IMR-90 (cell line): ENCODE results near the gene PLD4. TPM values are rescaled to one million over a fixed set of nuclear protein-coding genes. Genes with fewer than 3 reads are reported as not detected.

Experiments used
- ATAC-seq: fragments of 200-7000 bp; cut with Tn5 transposase; 2 replicates; pipeline ENCODE4 v1.9.1; 2020; ENCODE audit warnings: low read depth, mild to moderate bottlenecking, moderate library complexity
- BruUV-seq: library from RNA; stranded (reverse); fragments of 400-500 nt; replicated peaks from 2 replicates; lab custom pipeline; 2021; lab: Mats Ljungman, UMichigan
- CTCF ChIA-PET: fragments of 300-600 bp; formaldehyde crosslinking; extraction: SDS; loops from one replicate; lab custom pipeline; 2021; ENCODE audit warnings: antibody characterized with exemption; lab: Yijun Ruan, JAX
- POLR2A ChIA-PET: fragments of 300-600 bp; sonication (Branson Sonifier 250); formaldehyde crosslinking; loops from one replicate; lab custom pipeline; 2022; ENCODE audit warnings: antibody characterized with exemption; ENCODE audit not compliant: unreplicated experiment; lab: Charles Lee
- DNase-seq: peaks from one replicate; pipeline ENCODE4 v3.0.0; 2013
- H2AFZ ChIP-seq: replicated peaks from 2 replicates; pipeline ENCODE3; 2013; ENCODE audit warnings: low read length, mild to moderate bottlenecking; ENCODE audit not compliant: poor library complexity
- H2AK5ac ChIP-seq: 2 replicates; pipeline ENCODE4 v1.6.1; 2013; ENCODE audit warnings: low read depth, low read length, inconsistent platforms
- H2AK9ac ChIP-seq: replicated peaks from 2 replicates; pipeline ENCODE3; 2013; ENCODE audit warnings: mild to moderate bottlenecking, low read depth, low read length, moderate library complexity; ENCODE audit not compliant: poor library complexity
- H2BK120ac ChIP-seq: 2 replicates; pipeline ENCODE4 v1.6.1; 2013; ENCODE audit warnings: low read depth, low read length, inconsistent platforms
- H2BK15ac ChIP-seq: 3 replicates; pipeline ENCODE4 v1.6.1; 2013; ENCODE audit warnings: low read depth, low read length, inconsistent platforms
- H2BK20ac ChIP-seq: 2 replicates; pipeline ENCODE4 v1.6.1; 2013; ENCODE audit warnings: low read depth, mild to moderate bottlenecking, inconsistent platforms, low read length, moderate library complexity
- H2BK5ac ChIP-seq: 2 replicates; pipeline ENCODE4 v1.6.1; 2013; ENCODE audit warnings: mild to moderate bottlenecking, low read depth, low read length, inconsistent platforms; ENCODE audit not compliant: poor library complexity, severe bottlenecking
- H3K14ac ChIP-seq: replicated peaks from 2 replicates; pipeline ENCODE4 v1.6.1; 2013; ENCODE audit warnings: low read depth, low read length, inconsistent platforms
- H3K18ac ChIP-seq: 2 replicates; pipeline ENCODE4 v1.6.1; 2013; ENCODE audit warnings: low read depth, low read length, control low read depth
- H3K23ac ChIP-seq: 2 replicates; pipeline ENCODE4 v1.6.1; 2013; ENCODE audit warnings: low read depth, low read length, inconsistent platforms
- H3K27ac ChIP-seq: 2 replicates; pipeline ENCODE4 v1.5.1; 2013; ENCODE audit warnings: mild to moderate bottlenecking, control low read depth, low read length; ENCODE audit not compliant: insufficient read depth
- H3K27me3 ChIP-seq: 2 replicates; pipeline ENCODE4 v1.6.1; 2013; ENCODE audit warnings: low read length; ENCODE audit not compliant: control insufficient read depth, insufficient read depth
- H3K36me3 ChIP-seq: 2 replicates; pipeline ENCODE4 v1.6.1; 2013; ENCODE audit warnings: low read length, mixed read lengths; ENCODE audit not compliant: control insufficient read depth, insufficient read depth
- H3K4ac ChIP-seq: 2 replicates; pipeline ENCODE4 v1.6.1; 2013; ENCODE audit warnings: low read depth, low read length, inconsistent platforms
- H3K4me1 ChIP-seq: 2 replicates; pipeline ENCODE4 v1.6.1; 2013; ENCODE audit warnings: low read length, mixed read lengths; ENCODE audit not compliant: control insufficient read depth, insufficient read depth
- H3K4me2 ChIP-seq: 2 replicates; pipeline ENCODE4 v1.6.1; 2013; ENCODE audit warnings: low read depth, mild to moderate bottlenecking, control low read depth, low read length, moderate library complexity
- H3K4me3 ChIP-seq: 2 replicates; pipeline ENCODE4 v1.5.1; 2013; ENCODE audit warnings: low read depth, mild to moderate bottlenecking, control low read depth, low read length, moderate library complexity; ENCODE audit not compliant: insufficient read depth
- H3K56ac ChIP-seq: 2 replicates; pipeline ENCODE4 v1.6.1; 2013; ENCODE audit warnings: low read length, inconsistent platforms; ENCODE audit not compliant: insufficient read depth; ENCODE audit errors: extremely low read depth
- H3K79me1 ChIP-seq, 2 experiments: 2 replicates each; pipeline ENCODE4 v1.6.1; 2013; ENCODE audit warnings: low read length in 2 of 2, inconsistent platforms in 1 of 2, low read depth in 1 of 2
- H3K9ac ChIP-seq: 2 replicates; pipeline ENCODE4 v1.6.1; 2013; ENCODE audit warnings: low read depth, low read length, control low read depth
- H3K9me1 ChIP-seq: 2 replicates; pipeline ENCODE4 v1.6.1; 2013; ENCODE audit warnings: low read length, inconsistent platforms; ENCODE audit not compliant: insufficient read depth
- H3K9me3 ChIP-seq: 2 replicates; pipeline ENCODE4 v1.6.1; 2013; ENCODE audit warnings: low read length; ENCODE audit not compliant: control insufficient read depth, insufficient read depth
- H4K20me1 ChIP-seq: 2 replicates; pipeline ENCODE4 v1.6.1; 2013; ENCODE audit warnings: low read length, inconsistent platforms; ENCODE audit not compliant: insufficient read depth
- H4K5ac ChIP-seq: 2 replicates; pipeline ENCODE4 v1.6.1; 2013; ENCODE audit warnings: mild to moderate bottlenecking, low read depth, low read length, control low read depth
- H4K8ac ChIP-seq, 2 experiments: 2 replicates each; pipeline ENCODE4 v1.6.1; 2013; ENCODE audit warnings: low read depth in 2 of 2, low read length in 2 of 2, control low read depth in 1 of 2, inconsistent platforms in 1 of 2
- H4K91ac ChIP-seq: 2 replicates; pipeline ENCODE4 v1.6.1; 2013; ENCODE audit warnings: low read depth, low read length, inconsistent platforms; ENCODE audit not compliant: insufficient read depth
- BHLHE40 ChIP-seq: fragments of 150-350 bp; IDR thresholded peaks from 2 replicates; pipeline ENCODE4 v1.6.1; 2016; ENCODE audit warnings: mild to moderate bottlenecking, low read depth, low read length
- CEBPB ChIP-seq: IDR thresholded peaks from 2 replicates; pipeline ENCODE4 v1.6.1; 2012; ENCODE audit warnings: low read depth, low read length, improper control_type of control experiment
- CHD1 ChIP-seq: IDR thresholded peaks from 2 replicates; pipeline ENCODE4 v1.6.1; 2012; ENCODE audit warnings: low read depth, low read length, improper control_type of control experiment
- CTCF ChIP-seq: conservative IDR thresholded peaks from 2 replicates; pipeline ENCODE4 v1.5.1; 2012; ENCODE audit warnings: mild to moderate bottlenecking, low read depth, low read length, improper control_type of control experiment
- ELK1 ChIP-seq: fragments of 150-350 bp; IDR thresholded peaks from 2 replicates; pipeline ENCODE4 v1.6.1; 2016; ENCODE audit warnings: low read depth, mild to moderate bottlenecking, low read length, moderate library complexity, borderline replicate concordance
- MAFK ChIP-seq: IDR thresholded peaks from 2 replicates; pipeline ENCODE4 v1.6.1; 2012; ENCODE audit warnings: low read depth, low read length, improper control_type of control experiment
- MXI1 ChIP-seq: IDR thresholded peaks from 2 replicates; pipeline ENCODE4 v1.6.1; 2012; ENCODE audit warnings: low read depth, mild to moderate bottlenecking, low read length, moderate library complexity, borderline replicate concordance
- NFE2L2 ChIP-seq: fragments of 150-350 bp; IDR thresholded peaks from 2 replicates; pipeline ENCODE4 v1.6.1; 2016; ENCODE audit warnings: low read depth, mild to moderate bottlenecking, low read length
- POLR2A ChIP-seq: IDR thresholded peaks from 2 replicates; pipeline ENCODE4 v1.6.1; 2012; ENCODE audit warnings: mild to moderate bottlenecking, low read depth, low read length
- RAD21 ChIP-seq: IDR thresholded peaks from 2 replicates; pipeline ENCODE4 v1.6.1; 2012; ENCODE audit warnings: low read length, improper control_type of control experiment
- RFX5 ChIP-seq: IDR thresholded peaks from 2 replicates; pipeline ENCODE4 v1.8.0; 2012; ENCODE audit warnings: low read depth, mild to moderate bottlenecking, low read length, moderate library complexity
- USF2 ChIP-seq: fragments of 150-350 bp; IDR thresholded peaks from 2 replicates; pipeline ENCODE4 v1.6.1; 2017; ENCODE audit warnings: mild to moderate bottlenecking, antibody characterized with exemption, low read length, low read depth
- WGBS, 2 experiments: methylation state at CpG; one replicate each; pipeline versions ENCODE4 v1.1.5 to v1.1.7; 2013; ENCODE audit warnings: missing lambda C conversion rate in 2 of 2; ENCODE audit not compliant: insufficient read length in 1 of 2; ENCODE audit errors: extremely low coverage in 2 of 2; 5-methylcytosine and 5-hydroxymethylcytosine counted together
- dilution Hi-C: fragments of 300-500 bp; cut with HindIII; formaldehyde crosslinking; loops from one replicate; pipeline ENCODE4 v1.14.3; 2018; ENCODE audit warnings: low sequenced_read_pairs; ENCODE audit not compliant: unreplicated experiment
- in situ Hi-C: fragments of 300-500 bp; cut with MboI; formaldehyde crosslinking; loops from 3 replicates; pipeline ENCODE4 v1.14.3; 2019; ENCODE audit warnings: low sequenced_read_pairs, inconsistent platforms, mixed read lengths
- intact Hi-C: fragments of 100-400 bp; cut with micrococcal nuclease; formaldehyde crosslinking; loops from 2 replicates; pipeline ENCODE4 v1.10.0; 2022
- polyA plus RNA-seq, 3 experiments: library from polyadenylated mRNA; depleted of rRNA; stranded (reverse); fragments of >200 nt; gene quantifications; 2 replicates each; pipeline ENCODE4 v1.2.3, GENCODE V29; 2012; ENCODE audit warnings: low replicate concordance in 1 of 3
- total RNA-seq: library from RNA; depleted of rRNA; stranded (reverse); fragments of >200 nt; gene quantifications from 2 replicates; pipeline ENCODE4 v1.2.3, GENCODE V29; 2012

Gene PLD4
- total and polyA plus RNA-seq, 2 of the 4 experiments (the other 2 are of a cell fraction): 0.05 TPM; not detected in 1

GRCh38 chr14:104933746-104934733 lies 9.4 kb downstream of the PLD4 start:
- POLR2A ChIA-PET: no interaction called here

More at GRCh38 chr14:104933746-104934733, 9.4 kb downstream of the PLD4 start:
- no peak overlapping the region for H3K4me2 ChIP-seq
- H3K9me3 ChIP-seq: no peaks in the 10 kb centered on the region
- in situ Hi-C loops (no loop called here), dilution Hi-C loops (loop anchor here (10.0 kb wide), 1 partner anchor 121 kb away; no protein-coding TSS in a partner anchor), intact Hi-C loops (loop anchor here (1.0 to 5.0 kb wide), 3 partner anchors 37 to 111 kb away; no protein-coding TSS in a partner anchor)
- no peaks in the 10 kb centered on the region for H4K20me1 ChIP-seq
- H2BK120ac ChIP-seq: no peak overlapping the region
- H3K27ac ChIP-seq: no peak overlapping the region
- no peaks in the 10 kb centered on the region for H3K9me1 ChIP-seq
- H3K14ac ChIP-seq: no peak overlapping the region
- CTCF ChIA-PET: interaction anchor here (1.4 kb wide), 1 partner anchor 111 kb away, joined by 4 read pairs; no protein-coding TSS in a partner anchor
- no peak for TF ChIP-seq POLR2A
- no peak for TF ChIP-seq RFX5
- TF ChIP-seq NFE2L2: no peak
- no peak for TF ChIP-seq BHLHE40
- no peak for TF ChIP-seq USF2
- no peak for TF ChIP-seq ELK1
- no peak for TF ChIP-seq RAD21
- TF ChIP-seq CHD1: no peak
- TF ChIP-seq CTCF: no peak
- TF ChIP-seq MXI1: no peak
- TF ChIP-seq MAFK: no peak
- TF ChIP-seq CEBPB: no peak
- H2BK15ac ChIP-seq: no peak overlapping the region
- H3K23ac ChIP-seq: no peak overlapping the region
- H4K5ac ChIP-seq: no peak overlapping the region
- no TSS peak for BruUV-seq
- WGBS, 2 experiments: 60% methylated on average over 1 of the region's 42 CpGs; no CpG with 5 or more reads in 1 of the 2 experiments
- no peak overlapping the region for H3K4me3 ChIP-seq
- H3K79me1 ChIP-seq: no peaks in the 10 kb centered on the region
- ATAC-seq: no peak
- no peaks in the 10 kb centered on the region for H3K36me3 ChIP-seq
- no peak overlapping the region for H4K8ac ChIP-seq
- H3K27me3 ChIP-seq: peaks cover 65% of the 10 kb centered on the region
- no peak overlapping the region for H3K4ac ChIP-seq
- no peak overlapping the region for H2BK5ac ChIP-seq
- no peak overlapping the region for H2BK20ac ChIP-seq
- peaks cover 2% of the 10 kb centered on the region; the same call in 1 of the 2 replicates for H3K4me1 ChIP-seq
- peak overlapping the region; percentile 76 for H2AK9ac ChIP-seq
- DNase-seq: no peak
- H2AFZ ChIP-seq: no peak overlapping the region
- H4K91ac ChIP-seq: no peak overlapping the region
- no peak overlapping the region for H3K9ac ChIP-seq
- no peak overlapping the region for H3K18ac ChIP-seq
- H3K56ac ChIP-seq: no peak overlapping the region
- H2AK5ac ChIP-seq: no peak overlapping the region
